T-cell (primary cell): ENCODE measurements around the gene EVA1B. TPM values are rescaled to one million over a fixed set of nuclear protein-coding genes. Genes with fewer than 3 reads are reported as not detected.

ENCODE experiments used
- ATAC-seq, 4 experiments: fragments of 200-7000 bp in 3 of 4; fragments of 150-1000 bp in 1 of 4; cut with Tn5 transposase; replicated peaks in 1 of 4; 1 replicate in 3 of 4; 2 replicates in 1 of 4; pipeline ENCODE4 v1.10.0; 2021; ENCODE audit warnings: moderate library complexity in 3 of 4, mild to moderate bottlenecking in 2 of 4, moderate number of reproducible peaks in 1 of 4
- CTCF ChIA-PET, 2 donors: fragments of 300-600 bp; sonication (Branson Sonifier 250); formaldehyde crosslinking; loops; one replicate each; lab custom pipeline; 2022; ENCODE audit warnings: antibody characterized with exemption in 2 of 2; lab: Charles Lee
- POLR2A ChIA-PET, 2 donors: fragments of 300-600 bp; sonication (Branson Sonifier 250); formaldehyde crosslinking; loops; one replicate each; lab custom pipeline; 2022; ENCODE audit warnings: antibody characterized with exemption in 2 of 2; lab: Charles Lee
- DNase-seq, 35 experiments: peaks; one replicate each; pipeline versions ENCODE4 v3.0.0 to v3.0.0-alpha.2; 2013 to 2023
- H3K27ac ChIP-seq: one replicate; pipeline ENCODE4 v1.5.1; 2013; ENCODE audit warnings: low read length
- H3K27me3 ChIP-seq, 2 experiments: replicated peaks in 1 of 2; 1 replicate in 1 of 2; 2 replicates in 1 of 2; pipeline versions ENCODE4 v1.6.1 to v1.7.0; 2013; ENCODE audit warnings: low read length in 1 of 2, mixed read lengths in 1 of 2; ENCODE audit not compliant: control insufficient read depth in 2 of 2, insufficient read depth in 2 of 2; ENCODE audit errors: extremely low read depth in 1 of 2
- H3K36me3 ChIP-seq, 2 donors: 1 replicate in 1 of 2; 2 replicates in 1 of 2; pipeline versions ENCODE4 v1.6.1 to v1.7.0; 2013; ENCODE audit warnings: low read length in 1 of 2; ENCODE audit not compliant: control insufficient read depth in 2 of 2, insufficient read depth in 1 of 2; ENCODE audit errors: extremely low read depth in 1 of 2
- H3K4me1 ChIP-seq, 2 experiments: 1 replicate in 1 of 2; 2 replicates in 1 of 2; pipeline versions ENCODE4 v1.6.1 to v1.7.0; 2013; ENCODE audit warnings: low read length in 2 of 2, mixed read lengths in 1 of 2; ENCODE audit not compliant: insufficient read depth in 2 of 2, control insufficient read depth in 1 of 2; ENCODE audit errors: extremely low read depth in 1 of 2
- H3K4me3 ChIP-seq, 2 donors: 1 replicate in 1 of 2; 2 replicates in 1 of 2; pipeline versions ENCODE4 v1.5.1 to v1.7.0; 2013; ENCODE audit warnings: mild to moderate bottlenecking in 2 of 2, low read length in 1 of 2, moderate library complexity in 1 of 2; ENCODE audit not compliant: control insufficient read depth in 1 of 2; ENCODE audit errors: extremely low read depth in 1 of 2
- H3K9me3 ChIP-seq: 2 replicates; pipeline ENCODE4 v1.7.0; 2013
- H3K27ac Mint-ChIP-seq, 2 donors: one replicate each; pipeline ENCODE4 v1.8.0; 2020 to 2021; ENCODE audit warnings: mild to moderate bottlenecking in 2 of 2, mixed read lengths in 2 of 2
- H3K27me3 Mint-ChIP-seq, 2 donors: one replicate each; pipeline ENCODE4 v1.8.0; 2021 to 2022; ENCODE audit warnings: mixed read lengths in 2 of 2
- H3K36me3 Mint-ChIP-seq: one replicate; pipeline ENCODE4 v1.8.0; 2021; ENCODE audit warnings: mixed read lengths
- H3K4me1 Mint-ChIP-seq, 3 donors: one replicate each; pipeline ENCODE4 v1.8.0; 2020 to 2022; ENCODE audit warnings: mixed read lengths in 3 of 3, mild to moderate bottlenecking in 1 of 3
- H3K4me3 Mint-ChIP-seq, 3 donors: one replicate each; pipeline ENCODE4 v1.8.0; 2020 to 2022; ENCODE audit warnings: mild to moderate bottlenecking in 3 of 3, mixed read lengths in 3 of 3, moderate library complexity in 3 of 3
- H3K9me3 Mint-ChIP-seq, 3 donors: one replicate each; pipeline ENCODE4 v1.8.0; 2020 to 2022; ENCODE audit warnings: mixed read lengths in 3 of 3
- WGBS: methylation state at CpG from one replicate; pipeline ENCODE4 v1.1.5; 2013; ENCODE audit warnings: missing lambda C conversion rate; ENCODE audit not compliant: insufficient coverage; 5-methylcytosine and 5-hydroxymethylcytosine counted together
- total RNA-seq, 35 experiments: library from RNA in 6 of 35; stranded (reverse) in 6 of 35; fragments of 120-200 nt in 1 of 35; gene quantifications; one replicate each; pipeline versions ENCODE4 v1.2.1 to v1.2.4 and lab custom pipeline; 2013 to 2026

The EVA1B gene
- total RNA-seq, 5 donors from 2014 or later (not counting 1 experiment from before 2014, with no cell fraction given) = 2.0 to 8.1 (median 5.6) TPM

DNA sequence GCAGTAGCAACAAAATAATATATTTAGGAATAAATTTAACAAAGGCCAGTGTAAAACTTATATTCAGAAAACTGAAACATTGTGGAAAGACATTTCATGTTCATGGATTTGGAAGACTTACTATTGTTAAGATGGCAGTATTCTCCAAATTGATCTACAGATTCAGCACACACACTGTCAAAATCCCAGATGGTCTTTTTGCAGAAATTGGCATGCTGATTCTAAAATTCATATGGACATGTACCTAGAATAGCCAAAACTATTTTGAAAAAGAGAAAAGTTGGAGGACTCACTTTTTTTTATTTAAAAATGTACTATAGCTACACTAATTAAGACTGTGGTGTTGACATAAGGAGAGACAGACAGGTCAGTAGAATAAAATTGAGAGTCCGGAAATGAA lies 49.2 kb downstream of the EVA1B start:
- ATAC-seq = no peak
- Mint-ChIP-seq H3K27me3 (no peaks in the 10 kb centered on the region), H3K9me3 (no peaks in the 10 kb centered on the region), H3K27ac (no peak overlapping the region), H3K4me3 (no peak overlapping the region), H3K36me3 (peaks cover 7% of the 10 kb centered on the region), H3K4me1 (peaks cover 7 to 17% (median 17%) of the 10 kb centered on the region in 3 donors)
- no peaks in the 10 kb centered on the region for H3K9me3 ChIP-seq
- H3K36me3 ChIP-seq = peaks cover 8 to 28% of the 10 kb centered on the region in 2 donors
- WGBS = no CpG with 5 or more reads among the region's 1 CpG
- H3K4me3 ChIP-seq = no peak overlapping the region
- H3K27me3 ChIP-seq = no peaks in the 10 kb centered on the region
- POLR2A ChIA-PET = no interaction called here
- H3K27ac ChIP-seq = no peak overlapping the region
- CTCF ChIA-PET = interaction anchor here in 1 of 2 donors (0.7 kb wide), 1 partner anchor 9 kb away, joined by 3 read pairs; no protein-coding TSS in a partner anchor
- DNase-seq = no peak
- H3K4me1 ChIP-seq = no peaks in the 10 kb centered on the region

DNA sequence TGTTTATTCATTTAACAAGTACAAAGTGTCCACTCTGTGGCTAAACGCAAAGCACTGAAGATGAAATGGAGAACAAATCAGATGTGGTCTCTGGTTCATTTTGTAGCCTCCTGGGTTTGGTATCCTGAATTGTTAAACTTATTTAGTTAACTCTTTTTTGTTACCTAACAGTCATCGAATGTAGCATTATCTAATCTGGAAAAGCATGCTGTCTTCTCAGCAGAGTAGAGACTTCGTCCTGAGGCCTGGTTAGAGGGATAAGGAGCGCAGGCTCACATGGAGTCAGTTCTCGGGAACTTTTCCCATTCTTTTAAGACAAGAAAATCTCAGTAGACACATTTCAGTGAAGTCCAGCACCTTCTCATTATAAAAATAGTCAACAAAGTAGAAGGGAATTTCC lies 50.4 kb downstream of the EVA1B start:
- peak overlapping the region in 1 of 2 donors; percentile 25 for H3K27ac Mint-ChIP-seq
- H3K27me3 Mint-ChIP-seq = no peaks in the 10 kb centered on the region
- no peak overlapping the region for H3K4me3 Mint-ChIP-seq
- Histone ChIP-seq H3K4me3 (no peak overlapping the region), H3K36me3 (peaks cover 8 to 32% of the 10 kb centered on the region in 2 donors), H3K27me3 (no peaks in the 10 kb centered on the region), H3K27ac (no peak overlapping the region), H3K9me3 (no peaks in the 10 kb centered on the region), H3K4me1 (no peaks in the 10 kb centered on the region)
- WGBS = no CpG with 5 or more reads among the region's 5 CpGs
- ATAC-seq = no peak
- no peaks in the 10 kb centered on the region for H3K9me3 Mint-ChIP-seq
- ChIA-PET CTCF (interaction anchor here in 1 of 2 donors (0.7 kb wide), 1 partner anchor 91 kb away, joined by 3 read pairs; no protein-coding TSS in a partner anchor), POLR2A (no interaction called here)
- peaks cover 7 to 19% (median 18%) of the 10 kb centered on the region in 3 donors for H3K4me1 Mint-ChIP-seq
- peaks cover 11% of the 10 kb centered on the region for H3K36me3 Mint-ChIP-seq
- DNase-seq = no peak

Other genes with a start within 250 kb of the EVA1B start
- gene TEKT2, start 239.6 kb downstream of the EVA1B start, total RNA-seq = under 1 TPM in 1 of 5 donors, not detected in 4; 0.18 TPM
- 10 to 100 TPM; 19.0 to 30.2 (median 28.1) TPM for gene ADPRS, start 234.8 kb downstream of the EVA1B start, total RNA-seq
- gene COL8A2, start 198.4 kb downstream of the EVA1B start, total RNA-seq = under 1 TPM in 4 of 5 donors, not detected in 1; 0.08 to 0.15 (median 0.09) TPM
- gene TRAPPC3, start 174.2 kb downstream of the EVA1B start, total RNA-seq = 10 to 100 TPM; 42.3 to 48.2 (median 44.6) TPM
- gene MAP7D1, start 167.5 kb downstream of the EVA1B start, total RNA-seq = 100 to 1,000 TPM; 157 to 295 (median 263) TPM
- gene THRAP3, start 99.2 kb downstream of the EVA1B start, total RNA-seq = 100 to 1,000 TPM in 3 of 5 donors, 10 to 100 TPM in 2; 75.2 to 111 (median 101) TPM
- 1 to 10 TPM; 2.2 to 3.7 (median 2.8) TPM for gene SH3D21, start 17.3 kb downstream of the EVA1B start, total RNA-seq
- 10 to 100 TPM; 29.6 to 71.1 (median 56.7) TPM for gene STK40, start 62.3 kb upstream of the EVA1B start, total RNA-seq
- gene LSM10, start 74.3 kb upstream of the EVA1B start, total RNA-seq = 10 to 100 TPM; 26.2 to 59.9 (median 55.4) TPM
- 1 to 10 TPM in 1 of 5 donors, under 1 TPM in 4; 0.32 to 1.3 (median 0.68) TPM for gene OSCP1, start 126.8 kb upstream of the EVA1B start, total RNA-seq
- 10 to 100 TPM; 25.7 to 37.3 (median 34.9) TPM for gene MRPS15, start 140.7 kb upstream of the EVA1B start, total RNA-seq
- gene CSF3R, start 159.3 kb upstream of the EVA1B start, total RNA-seq = 1 to 10 TPM in 4 of 5 donors, under 1 TPM in 1; 0.25 to 2.1 (median 1.8) TPM